ENCODE results near the gene SEC14L1.

- TF ChIP-seq, protein P1, sequence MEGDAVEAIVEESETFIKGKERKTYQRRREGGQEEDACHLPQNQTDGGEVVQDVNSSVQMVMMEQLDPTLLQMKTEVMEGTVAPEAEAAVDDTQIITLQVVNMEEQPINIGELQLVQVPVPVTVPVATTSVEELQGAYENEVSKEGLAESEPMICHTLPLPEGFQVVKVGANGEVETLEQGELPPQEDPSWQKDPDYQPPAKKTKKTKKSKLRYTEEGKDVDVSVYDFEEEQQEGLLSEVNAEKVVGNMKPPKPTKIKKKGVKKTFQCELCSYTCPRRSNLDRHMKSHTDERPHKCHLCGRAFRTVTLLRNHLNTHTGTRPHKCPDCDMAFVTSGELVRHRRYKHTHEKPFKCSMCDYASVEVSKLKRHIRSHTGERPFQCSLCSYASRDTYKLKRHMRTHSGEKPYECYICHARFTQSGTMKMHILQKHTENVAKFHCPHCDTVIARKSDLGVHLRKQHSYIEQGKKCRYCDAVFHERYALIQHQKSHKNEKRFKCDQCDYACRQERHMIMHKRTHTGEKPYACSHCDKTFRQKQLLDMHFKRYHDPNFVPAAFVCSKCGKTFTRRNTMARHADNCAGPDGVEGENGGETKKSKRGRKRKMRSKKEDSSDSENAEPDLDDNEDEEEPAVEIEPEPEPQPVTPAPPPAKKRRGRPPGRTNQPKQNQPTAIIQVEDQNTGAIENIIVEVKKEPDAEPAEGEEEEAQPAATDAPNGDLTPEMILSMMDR (IDR thresholded peaks at IDR 0.05), result no peak
- TF ChIP-seq POLR2AphosphoS5 (IDR thresholded peaks at IDR 0.05) (no peak), EP300 (IDR thresholded peaks at IDR 0.05) (no peak), POLR2A (IDR thresholded peaks at IDR 0.05) (no peak)
These were observed 8.9 kb upstream of the SEC14L1 start for GRCh38 chr17:77131904-77132303.
